Anterior cingulate cortex (tissue), 58 donors: ENCODE measurements around the gene S1PR4.
"Not testable (repeated sequence)": the region's sequence is repeated elsewhere in the genome, so short reads cannot be mapped to it uniquely, and the experiment has no call there.

Source experiments
- DNase-seq, 58 donors: peaks; one replicate each; lab custom pipeline; 2025; lab: John Stamatoyannopoulos, UW

Gene S1PR4

GRCh38 chr19:3176715-3177501, 1.7 kb upstream of the S1PR4 start:
- DNase-seq = no peak

GRCh38 chr19:3178973-3179738, 587 bp downstream of the S1PR4 start:
- no peak for DNase-seq

DNA sequence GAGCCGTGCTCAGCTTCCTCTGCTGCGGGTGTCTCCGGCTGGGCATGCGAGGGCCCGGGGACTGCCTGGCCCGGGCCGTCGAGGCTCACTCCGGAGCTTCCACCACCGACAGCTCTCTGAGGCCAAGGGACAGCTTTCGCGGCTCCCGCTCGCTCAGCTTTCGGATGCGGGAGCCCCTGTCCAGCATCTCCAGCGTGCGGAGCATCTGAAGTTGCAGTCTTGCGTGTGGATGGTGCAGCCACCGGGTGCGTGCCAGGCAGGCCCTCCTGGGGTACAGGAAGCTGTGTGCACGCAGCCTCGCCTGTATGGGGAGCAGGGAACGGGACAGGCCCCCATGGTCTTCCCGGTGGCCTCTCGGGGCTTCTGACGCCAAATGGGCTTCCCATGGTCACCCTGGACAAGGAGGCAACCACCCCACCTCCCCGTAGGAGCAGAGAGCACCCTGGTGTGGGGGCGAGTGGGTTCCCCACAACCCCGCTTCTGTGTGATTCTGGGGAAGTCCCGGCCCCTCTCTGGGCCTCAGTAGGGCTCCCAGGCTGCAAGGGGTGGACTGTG, 1.2 kb downstream of the S1PR4 start:
- DNase-seq = no peak

- no peak for DNase-seq
These were observed 5.4 kb downstream of the S1PR4 start for GRCh38 chr19:3183721-3184641.

- DNase-seq = peak in 40 of 58 donors; percentile 58 to 91 (median 81)
These were observed 6.4 kb downstream of the S1PR4 start for GRCh38 chr19:3184847-3185460.

DNA sequence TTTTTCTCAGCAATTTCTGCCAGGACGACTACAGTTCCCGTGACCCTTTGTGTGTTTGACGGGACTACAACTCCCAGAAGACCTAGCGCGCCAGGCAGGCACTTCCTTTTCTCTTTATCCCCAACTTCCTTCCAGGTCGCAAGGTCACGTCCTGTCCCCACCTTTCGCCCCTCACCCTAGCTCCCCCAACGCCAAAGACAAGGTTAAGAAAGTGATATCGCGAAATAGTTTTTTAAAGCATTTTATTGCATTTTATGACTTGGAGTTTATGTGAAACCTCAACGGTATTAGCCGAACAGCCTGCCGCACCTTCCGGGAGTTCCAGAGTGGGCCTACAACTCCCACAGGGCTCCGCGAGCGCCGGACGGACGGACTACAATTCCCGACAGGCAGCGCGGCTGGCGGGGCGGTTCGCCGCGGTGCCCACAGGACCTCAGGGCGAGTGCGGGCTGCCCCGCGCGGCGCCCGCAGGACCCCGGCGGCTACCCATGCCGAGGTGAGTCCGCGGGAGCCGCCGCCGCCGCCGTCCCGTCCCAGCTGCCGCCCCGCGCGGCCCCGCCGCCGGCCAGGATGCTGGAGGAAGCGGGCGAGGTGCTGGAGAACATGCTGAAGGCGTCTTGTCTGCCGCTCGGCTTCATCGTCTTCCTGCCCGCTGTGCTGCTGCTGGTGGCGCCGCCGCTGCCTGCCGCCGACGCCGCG, 7.0 kb downstream of the S1PR4 start, which contains the start of gene NCLN:
Gene NCLN (plus strand): TSS at position 470 of the 699 bp plus-strand sequence. CDS start 101 bp downstream, at position 571.
- peak; percentile 71 to 100 (median 96) for DNase-seq

DNA sequence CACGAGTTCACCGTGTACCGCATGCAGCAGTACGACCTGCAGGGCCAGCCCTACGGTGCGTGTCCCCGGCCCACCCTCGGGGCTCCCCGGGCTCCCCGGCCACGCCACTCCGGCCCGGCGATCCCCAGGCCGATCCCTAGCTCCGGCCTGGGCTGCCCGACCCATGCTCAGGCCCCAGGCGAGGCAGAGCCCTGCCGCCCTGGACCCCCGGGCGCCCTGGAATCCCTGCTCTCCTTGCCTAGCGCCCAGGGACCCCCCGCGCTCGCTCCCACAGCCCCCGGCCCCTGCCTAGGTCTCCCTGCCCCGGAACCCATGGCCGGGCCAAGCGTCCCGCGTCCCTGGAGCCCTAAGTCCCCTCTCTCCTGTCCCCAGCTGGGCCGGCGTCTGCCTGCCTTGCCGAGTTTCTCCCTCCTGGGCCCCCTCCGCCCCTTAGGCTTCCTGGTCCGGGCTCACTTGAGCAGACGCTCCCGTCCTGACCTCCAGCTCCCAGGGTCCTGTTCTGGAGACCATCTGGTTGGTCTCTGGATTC, 7.7 kb downstream of the S1PR4 start:
- no peak for DNase-seq

- DNase-seq = no peak
These were observed 8.5 kb downstream of the S1PR4 start for GRCh38 chr19:3186891-3187661.

DNA sequence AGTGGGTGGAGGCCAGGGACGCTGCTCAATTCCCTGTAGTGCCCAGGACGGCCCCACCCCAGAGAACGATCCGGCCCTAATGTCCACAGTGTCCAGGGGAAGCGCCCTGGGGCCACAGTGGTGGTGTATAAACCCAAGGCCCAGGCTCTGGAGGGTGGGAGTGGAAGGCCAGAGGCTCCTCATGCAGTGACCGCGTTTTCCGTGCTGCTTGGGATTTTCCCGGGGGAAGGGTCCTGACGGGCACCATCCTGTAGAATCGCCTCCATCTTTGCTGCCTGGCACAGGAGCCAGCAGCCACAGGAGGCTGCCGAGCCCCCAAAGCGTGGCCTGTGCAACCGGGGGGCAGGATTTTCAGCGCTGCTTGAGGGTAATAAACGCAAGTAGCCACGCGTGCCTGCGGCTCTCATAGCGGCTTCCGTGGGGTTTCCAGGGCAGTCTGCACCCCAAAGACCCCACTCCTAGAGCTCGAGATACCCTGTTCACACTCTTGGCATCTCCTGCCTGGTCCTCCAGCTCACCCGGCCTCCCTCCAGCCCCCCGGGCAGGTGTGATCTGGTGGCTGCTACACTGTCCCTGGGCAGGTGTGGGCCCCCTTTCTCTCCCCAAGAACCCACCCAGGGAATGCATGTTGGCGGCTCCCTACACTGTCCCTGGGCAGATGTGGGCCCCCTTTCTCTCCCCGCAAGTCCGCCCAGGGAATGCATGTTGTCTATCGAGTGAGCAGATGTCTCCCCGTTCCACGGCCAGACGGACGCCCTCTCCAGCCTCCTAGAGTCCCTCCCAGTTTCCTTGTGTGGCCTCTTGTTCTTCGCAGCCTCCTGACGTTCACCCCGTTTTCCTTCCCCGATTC, 9.3 kb downstream of the S1PR4 start:
- no peak for DNase-seq

DNA sequence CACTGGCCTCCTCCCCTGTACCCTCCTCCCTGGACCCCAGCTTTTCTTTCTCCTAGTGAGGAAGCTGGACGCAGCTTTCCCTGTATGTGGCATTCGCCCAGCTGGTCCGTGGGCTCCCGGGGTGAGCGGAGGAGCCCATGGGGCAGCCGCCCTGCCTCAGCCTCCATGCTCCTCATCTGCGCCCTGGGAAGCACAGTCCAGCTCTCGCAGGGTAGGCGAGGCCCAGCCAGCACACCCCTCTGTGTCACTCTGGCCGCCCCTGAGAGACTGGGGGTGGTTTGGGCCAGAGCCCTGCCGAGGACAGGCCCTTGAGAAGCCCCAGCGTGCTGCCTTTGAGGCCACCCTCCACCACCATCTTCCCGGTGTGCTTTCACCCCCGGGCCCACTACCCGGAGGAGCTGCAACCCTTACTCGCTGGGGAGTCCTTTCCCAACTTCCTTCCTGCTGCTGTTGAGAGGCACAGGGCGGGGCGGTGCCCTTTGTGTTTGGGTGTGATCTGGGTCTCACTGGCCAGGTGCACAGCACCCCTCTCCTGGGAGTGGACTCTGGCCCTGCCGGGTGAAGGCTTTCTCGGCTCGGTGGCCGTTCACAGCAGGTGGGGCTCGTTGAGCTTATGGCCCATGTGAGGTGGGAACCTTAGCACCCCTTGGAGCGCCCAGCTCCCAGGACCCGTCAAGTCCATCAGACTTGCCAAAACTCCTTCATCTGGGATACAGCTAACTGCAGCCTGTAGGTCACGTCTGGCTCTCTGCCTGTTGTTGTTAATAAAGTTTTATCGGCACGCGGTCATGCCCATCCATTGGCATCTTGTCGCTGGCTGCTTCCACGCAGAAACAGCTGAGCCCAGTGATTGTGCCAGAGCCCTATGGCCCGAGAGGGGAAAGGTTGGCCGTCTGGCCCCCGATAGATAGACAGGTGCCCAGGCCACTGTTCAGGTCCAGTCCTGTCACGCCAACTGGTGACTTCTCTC, 10.3 kb downstream of the S1PR4 start:
- no peak for DNase-seq

- no peak for DNase-seq
These were observed 11.3 kb downstream of the S1PR4 start for GRCh38 chr19:3189702-3190469.

DNA sequence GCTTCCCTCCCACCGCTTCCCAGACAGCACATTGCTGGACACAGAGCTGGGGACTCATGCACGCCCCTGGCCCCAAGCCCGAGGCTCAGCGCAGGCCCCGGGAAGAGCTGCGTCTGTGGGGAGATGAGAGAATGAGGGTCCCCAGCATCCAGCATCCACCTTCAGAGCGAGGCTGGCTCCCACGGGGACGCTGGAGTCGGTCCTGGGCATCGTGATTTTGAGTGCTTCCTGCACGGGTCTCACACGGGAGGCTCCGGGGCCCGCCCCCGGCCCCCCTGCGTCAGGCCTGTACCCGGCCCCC, 11.9 kb downstream of the S1PR4 start:
- no peak for DNase-seq

DNA sequence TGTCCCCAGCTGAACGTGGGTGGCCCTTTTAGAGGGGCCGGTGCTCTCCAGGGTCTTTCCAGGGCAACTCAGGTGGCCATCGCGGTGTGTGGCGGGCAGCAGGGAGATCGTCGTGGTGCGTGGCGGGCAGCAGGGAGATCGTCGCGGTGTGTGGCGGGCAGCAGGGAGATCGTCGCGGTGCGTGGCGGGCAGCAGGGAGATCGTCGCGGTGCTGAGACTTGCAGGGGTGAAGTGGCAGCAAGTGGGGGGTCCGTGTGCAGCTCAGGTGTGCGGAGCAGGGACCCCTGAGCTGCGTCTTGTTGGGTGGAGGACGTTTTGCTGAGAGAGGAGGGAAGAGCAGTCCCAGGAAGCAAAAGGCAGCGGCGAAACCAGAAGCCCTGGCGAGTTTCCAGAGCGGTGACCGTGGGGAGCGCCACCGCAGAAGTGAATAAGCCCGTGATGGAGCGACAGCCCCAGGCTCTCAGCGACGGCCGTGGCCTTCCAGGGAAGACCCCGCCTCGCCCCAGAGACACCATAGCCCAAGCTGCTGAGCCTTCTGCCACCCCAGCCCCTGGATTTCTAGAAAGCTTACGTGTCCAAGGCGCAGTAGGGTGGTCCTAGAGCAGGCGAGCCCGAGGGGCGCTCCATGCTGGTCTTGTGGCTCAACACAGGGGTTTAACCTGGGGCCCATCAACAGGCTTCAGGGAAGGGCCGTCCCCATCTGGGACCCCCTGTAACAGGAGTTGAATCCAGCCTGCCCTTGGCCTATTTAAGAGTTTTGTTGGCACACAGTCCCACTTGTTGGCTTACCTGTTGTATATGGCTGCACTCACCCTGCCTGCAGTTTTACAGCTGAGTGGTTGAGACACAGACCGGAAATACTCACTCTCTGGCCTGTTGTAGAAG, 12.6 kb downstream of the S1PR4 start:
- no peak for DNase-seq

- not testable (repeated sequence) for DNase-seq
These were observed 13.2 kb downstream of the S1PR4 start for GRCh38 chr19:3191806-3192104.

DNA sequence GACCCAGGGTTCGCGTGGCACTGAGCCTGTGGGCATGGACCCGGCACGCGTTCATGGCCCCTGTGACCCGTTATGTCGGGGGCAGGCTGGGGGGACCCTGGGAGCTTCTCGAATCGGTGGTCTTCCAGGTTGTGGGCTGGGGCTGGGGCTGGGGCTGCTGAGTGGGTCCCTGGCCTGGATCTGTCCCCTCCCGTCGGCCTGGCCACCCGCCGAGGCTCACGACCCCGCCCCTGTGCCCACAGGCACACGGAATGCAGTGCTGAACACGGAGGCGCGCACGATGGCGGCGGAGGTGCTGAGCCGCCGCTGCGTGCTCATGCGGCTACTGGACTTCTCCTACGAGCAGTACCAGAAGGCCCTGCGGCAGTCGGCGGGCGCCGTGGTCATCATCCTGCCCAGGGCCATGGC, 13.7 kb downstream of the S1PR4 start:
- DNase-seq = no peak
